SK-N-SH (cell line): ENCODE data around the gene ZYG11B. TPM values are rescaled to one million over a fixed set of nuclear protein-coding genes. Genes with fewer than 3 reads are reported as not detected.

Source experiments
- CTCF ChIA-PET: fragments of 300-600, 350-600 bp; formaldehyde crosslinking; extraction: SDS; loops from one replicate; lab custom pipeline; 2021; lab: Yijun Ruan, JAX
- POLR2A ChIA-PET: fragments of 350-600 bp; sonication (Branson Sonifier 250); formaldehyde crosslinking; extraction: SDS; loops from one replicate; lab custom pipeline; 2020; ENCODE audit warnings: antibody characterized with exemption, inconsistent platforms; lab: Yijun Ruan, JAX
- DNase-seq: peaks from one replicate; pipeline ENCODE4 v3.0.0; 2012
- H2AFZ ChIP-seq: fragments of 200-600 bp; sonication (generic); 2 replicates; pipeline ENCODE4 v1.8.1; 2016; ENCODE audit warnings: antibody characterized with exemption, mild to moderate bottlenecking, low read depth
- H3F3A ChIP-seq: fragments of 200-600 bp; sonication (generic); replicated peaks from 2 replicates; pipeline ENCODE3; 2016; ENCODE audit warnings: antibody characterized with exemption, mild to moderate bottlenecking; ENCODE audit not compliant: insufficient read depth
- H3K27ac ChIP-seq, 2 experiments: fragments of 200-500 bp in 1 of 2; fragments of 200-600 bp in 1 of 2; sonication (Bioruptor generic) in 1 of 2; sonication (generic), shearing (Covaris generic) in 1 of 2; 2 replicates each; pipeline versions ENCODE4 v1.5.1 to v1.6.1; 2014 to 2016; ENCODE audit warnings: low read depth in 2 of 2, inconsistent platforms in 1 of 2, low read length in 1 of 2, mild to moderate bottlenecking in 1 of 2, mixed read lengths in 1 of 2
- H3K27me3 ChIP-seq: fragments of 200-600 bp; sonication (generic), shearing (Covaris generic); 2 replicates; pipeline ENCODE4 v1.6.1; 2016; ENCODE audit warnings: mixed run types; ENCODE audit not compliant: insufficient read depth
- H3K36me3 ChIP-seq, 2 experiments: fragments of 200-500 bp in 1 of 2; fragments of 200-600 bp in 1 of 2; sonication (Bioruptor generic) in 1 of 2; sonication (generic) in 1 of 2; replicated peaks in 1 of 2; 2 replicates each; pipeline versions ENCODE3 to v1.5.1; 2014 to 2016; ENCODE audit warnings: low read length in 1 of 2, mild to moderate bottlenecking in 1 of 2; ENCODE audit not compliant: insufficient read depth in 2 of 2, control insufficient read depth in 1 of 2
- H3K4me1 ChIP-seq, 2 experiments: fragments of 200-500 bp in 1 of 2; fragments of 200-600 bp in 1 of 2; sonication (Bioruptor generic) in 1 of 2; sonication (generic), shearing (Covaris generic) in 1 of 2; 2 replicates each; pipeline versions ENCODE4 v1.5.1 to v1.6.1; 2014 to 2016; ENCODE audit warnings: low read depth in 1 of 2, low read length in 1 of 2, mixed run types in 1 of 2; ENCODE audit not compliant: insufficient read depth in 2 of 2, control insufficient read depth in 1 of 2
- H3K4me2 ChIP-seq: fragments of 200-600 bp; sonication (generic), shearing (Covaris generic); 2 replicates; pipeline ENCODE4 v1.6.1; 2017; ENCODE audit warnings: mixed run types
- H3K4me3 ChIP-seq, 2 experiments: fragments of 200-500 bp in 1 of 2; fragments of 200-600 bp in 1 of 2; sonication (Bioruptor generic) in 1 of 2; sonication (generic), shearing (Covaris generic) in 1 of 2; 2 replicates each; pipeline versions ENCODE4 v1.5.1 to v1.8.1; 2014 to 2016; ENCODE audit warnings: low read depth in 2 of 2, inconsistent platforms in 1 of 2, low read length in 1 of 2, mild to moderate bottlenecking in 1 of 2, mixed read lengths in 1 of 2, moderate library complexity in 1 of 2
- H3K79me2 ChIP-seq: fragments of 200-600 bp; sonication (generic); 2 replicates; pipeline ENCODE4 v1.8.1; 2017; ENCODE audit warnings: mild to moderate bottlenecking; ENCODE audit not compliant: insufficient read depth
- H3K9ac ChIP-seq: fragments of 200-600 bp; sonication (generic); 2 replicates; pipeline ENCODE4 v1.6.1; 2017; ENCODE audit warnings: mixed run types
- H3K9me2 ChIP-seq: fragments of 200-600 bp; sonication (generic); 2 replicates; pipeline ENCODE4 v1.6.1; 2017; ENCODE audit warnings: mixed run types
- H3K9me3 ChIP-seq: fragments of 200-600 bp; sonication (generic); 2 replicates; pipeline ENCODE4 v1.6.1; 2017; ENCODE audit warnings: mixed run types, mild to moderate bottlenecking, moderate library complexity
- H4K20me1 ChIP-seq: fragments of 200-600 bp; sonication (generic); 2 replicates; pipeline ENCODE4 v1.6.1; 2017; ENCODE audit warnings: mild to moderate bottlenecking, mixed run types; ENCODE audit not compliant: insufficient read depth
- EP300 ChIP-seq, 2 experiments: IDR thresholded peaks; 2 replicates each; pipeline versions ENCODE4 v1.4.0 to v1.6.1; 2012; ENCODE audit warnings: borderline replicate concordance in 1 of 2, low read depth in 1 of 2, low read length in 1 of 2
- FOXM1 ChIP-seq: IDR thresholded peaks from 2 replicates; pipeline ENCODE4 v1.4.0; 2012; ENCODE audit warnings: low read depth, mild to moderate bottlenecking
- NFIC ChIP-seq: IDR thresholded peaks from 2 replicates; pipeline ENCODE4 v1.4.0; 2012; ENCODE audit warnings: borderline replicate concordance
- RAD21 ChIP-seq: IDR thresholded peaks from 2 replicates; pipeline ENCODE4 v1.6.1; 2012; ENCODE audit warnings: mild to moderate bottlenecking, low read length
- RFX5 ChIP-seq: IDR thresholded peaks from 2 replicates; pipeline ENCODE4 v1.6.1; 2012; ENCODE audit warnings: mild to moderate bottlenecking, improper control_type of control experiment, low read length
- SIN3A ChIP-seq: IDR thresholded peaks from 2 replicates; pipeline ENCODE4 v1.6.1; 2012; ENCODE audit warnings: low read depth, mild to moderate bottlenecking, low read length, moderate library complexity, borderline replicate concordance
- SMC3 ChIP-seq: IDR thresholded peaks from 2 replicates; pipeline ENCODE4 v1.6.1; 2012; ENCODE audit warnings: low read depth, low read length, improper control_type of control experiment
- TAF1 ChIP-seq: IDR thresholded peaks from 2 replicates; pipeline ENCODE4 v1.6.1; 2012; ENCODE audit warnings: low read depth, mild to moderate bottlenecking, low read length, moderate library complexity, borderline replicate concordance
- TCF12 ChIP-seq: IDR thresholded peaks from 2 replicates; pipeline ENCODE4 v1.4.0; 2012
- TEAD4 ChIP-seq: IDR thresholded peaks from 2 replicates; pipeline ENCODE4 v1.4.0; 2012; ENCODE audit warnings: mild to moderate bottlenecking, borderline replicate concordance; ENCODE audit not compliant: insufficient read depth
- ZBTB33 ChIP-seq: IDR thresholded peaks from 2 replicates; pipeline ENCODE4 v1.4.0; 2012; ENCODE audit warnings: low read depth, borderline replicate concordance
- WGBS: methylation state at CpG from one replicate; pipeline ENCODE4 v1.1.6; 2017; ENCODE audit warnings: low lambda C conversion rate; 5-methylcytosine and 5-hydroxymethylcytosine counted together
- polyA plus RNA-seq, 3 experiments: library from polyadenylated mRNA; depleted of rRNA; stranded (reverse); fragments of >200 nt; gene quantifications; 2 replicates each; pipeline ENCODE4 v1.2.3, GENCODE V29; 2012
- TF ChIP-seq, protein P1 (sequence below): IDR thresholded peaks from 2 replicates; pipeline ENCODE4 v1.4.0; 2012; ENCODE audit warnings: low read depth

Gene ZYG11B
- polyA plus RNA-seq, 1 of the 3 experiments (the other 2 are of a cell fraction): 5.8 TPM

GRCh38 chr1:52795464-52795863, 69.2 kb downstream of the ZYG11B start:
- Histone ChIP-seq H3K36me3 (peaks cover 13 to 23% of the 10 kb centered on the region in 2 experiments), H4K20me1 (no peaks in the 10 kb centered on the region), H3K4me1 (no peaks in the 10 kb centered on the region; a peak in 1 of 4 replicates), H2AFZ (no peak overlapping the region), H3K4me3 (no peak overlapping the region)
- TF ChIP-seq FOXM1 (no peak), SIN3A (no peak), EP300 (IDR thresholded peaks at IDR 0.05; ENCODE audit: borderline replicate concordance in 1 of 2, low read depth in 1 of 2, low read length in 1 of 2) (no peak), NFIC (no peak), TCF12 (no peak), ZBTB33 (no peak), SMC3 (no peak)
- TF ChIP-seq, protein P1, sequence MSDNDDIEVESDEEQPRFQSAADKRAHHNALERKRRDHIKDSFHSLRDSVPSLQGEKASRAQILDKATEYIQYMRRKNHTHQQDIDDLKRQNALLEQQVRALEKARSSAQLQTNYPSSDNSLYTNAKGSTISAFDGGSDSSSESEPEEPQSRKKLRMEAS: no peak
- TF ChIP-seq, all 33 proteins: peak for 0
- DNase-seq: no peak
- H3K27ac ChIP-seq: no peak overlapping the region
- no peak overlapping the region for H3K4me2 ChIP-seq
- 92% methylated on average over 3 of the region's 3 CpGs for WGBS
- no peaks in the 10 kb centered on the region for H3K79me2 ChIP-seq
- H3K9ac ChIP-seq: no peak overlapping the region
- peaks cover 7% of the 10 kb centered on the region for H3F3A ChIP-seq
- ChIA-PET CTCF (interaction anchor here (0.6 kb wide), 1 partner anchor 387 kb away, joined by 3 read pairs; no protein-coding TSS in a partner anchor), POLR2A (no interaction called here)
- H3K9me2 ChIP-seq: no peaks in the 10 kb centered on the region
- H3K27me3 ChIP-seq: no peaks in the 10 kb centered on the region
- H3K9me3 ChIP-seq: no peaks in the 10 kb centered on the region

- Histone ChIP-seq H3K79me2 (no peaks in the 10 kb centered on the region), H3K4me1 (no peaks in the 10 kb centered on the region), H3F3A (peaks cover 14% of the 10 kb centered on the region), H3K36me3 (peaks cover 16 to 26% of the 10 kb centered on the region in 2 experiments), H3K4me3 (no peak overlapping the region), H3K27ac (no peak overlapping the region), H3K9ac (no peak overlapping the region), H3K9me2 (no peaks in the 10 kb centered on the region), H3K9me3 (no peaks in the 10 kb centered on the region), H3K27me3 (no peaks in the 10 kb centered on the region), H2AFZ (no peak overlapping the region), H3K4me2 (no peak overlapping the region), H4K20me1 (no peaks in the 10 kb centered on the region)
- 100% methylated on average over 3 of the region's 3 CpGs for WGBS
- ChIA-PET POLR2A (no interaction called here), CTCF (interaction anchor here (1.1 to 1.4 kb wide), 2 partner anchors 8 to 15 kb away, joined by 4 read pairs; no protein-coding TSS in a partner anchor)
- TF ChIP-seq ZBTB33: no peak
- TF ChIP-seq RAD21: no peak
- TF ChIP-seq, protein P1: no peak
- no peak for TF ChIP-seq TAF1
- TF ChIP-seq TEAD4: no peak
- TF ChIP-seq RFX5: no peak
- no peak for DNase-seq
These were observed 72.1 kb downstream of the ZYG11B start for GRCh38 chr1:52798331-52798730.
